K562 (cell line): ENCODE measurements around the gene HINT2. TPM values are rescaled to one million over a fixed set of nuclear protein-coding genes. Genes with fewer than 3 reads are reported as not detected.

Experiments used
- ATAC-seq: fragments of 200-7000 bp; cut with Tn5 transposase; 3 replicates; pipeline ENCODE4 v1.9.1; 2020; ENCODE audit warnings: moderate library complexity
- BruUV-seq: library from RNA; stranded (reverse); fragments of 400-500 nt; replicated peaks from 2 replicates; lab custom pipeline; 2021; lab: Mats Ljungman, UMichigan
- CTCF ChIA-PET: fragments of 300-600 bp; formaldehyde crosslinking; extraction: SDS; loops from one replicate; lab custom pipeline; 2021; ENCODE audit warnings: low intra/inter-chr PET ratio; lab: Yijun Ruan, JAX
- POLR2A ChIA-PET: fragments of 300-600, 350-650 bp; sonication (Branson Sonifier 250); formaldehyde crosslinking; extraction: SDS; loops from one replicate; lab custom pipeline; 2021; ENCODE audit warnings: antibody characterized with exemption, inconsistent platforms; lab: Yijun Ruan, JAX
- DNase-seq, 4 experiments: peaks; one replicate each; pipeline versions ENCODE4 v3.0.0 to v3.0.0-alpha.2; 2011 to 2018; ENCODE audit warnings: low spot score in 3 of 4, mixed read lengths in 3 of 4; ENCODE audit errors: extremely low read depth in 1 of 4
- FAIRE-seq: peaks from 2 replicates; lab custom pipeline; 2011; peaks lifted over from hg19 to GRCh38; lab: Jason Lieb, UNC
- H2AFZ ChIP-seq: 2 replicates; pipeline ENCODE4 v1.6.0; 2011; ENCODE audit warnings: low read depth, low read length, control low read depth, inconsistent platforms
- H3K27ac ChIP-seq: fragments of 200-600 bp; 3 replicates; pipeline ENCODE4 v1.8.0; 2011; ENCODE audit warnings: low read depth, mild to moderate bottlenecking, control low read depth, inconsistent platforms, low read length, moderate library complexity, mixed read lengths; ENCODE audit errors: extremely low read depth
- H3K27me3 ChIP-seq, 2 experiments: fragments of 300-600 bp in 1 of 2; 2 replicates in 1 of 2; 3 replicates in 1 of 2; pipeline versions ENCODE4 v1.6.0 to v1.8.0; 2011; ENCODE audit warnings: inconsistent platforms in 2 of 2, low read length in 2 of 2, mild to moderate bottlenecking in 1 of 2, mixed read lengths in 1 of 2, moderate library complexity in 1 of 2; ENCODE audit not compliant: control insufficient read depth in 2 of 2, insufficient read depth in 2 of 2
- H3K36me3 ChIP-seq: fragments of 300-600 bp; 3 replicates; pipeline ENCODE4 v1.8.0; 2011; ENCODE audit warnings: mild to moderate bottlenecking, low read length, inconsistent platforms; ENCODE audit not compliant: control insufficient read depth, insufficient read depth
- H3K4me1 ChIP-seq, 2 experiments: fragments of 200-600 bp in 1 of 2; replicated peaks in 1 of 2; 2 replicates in 1 of 2; 3 replicates in 1 of 2; pipeline versions ENCODE4 v1.5.1 to v1.8.0; 2011; ENCODE audit warnings: inconsistent platforms in 2 of 2, low read length in 2 of 2, mild to moderate bottlenecking in 1 of 2, mixed read lengths in 1 of 2, moderate library complexity in 1 of 2; ENCODE audit not compliant: control insufficient read depth in 2 of 2, insufficient read depth in 2 of 2
- H3K4me2 ChIP-seq: 2 replicates; pipeline ENCODE4 v1.6.1; 2011; ENCODE audit warnings: low read length, control low read depth, inconsistent platforms, mixed read lengths; ENCODE audit not compliant: insufficient read depth
- H3K4me3 ChIP-seq: fragments of 200-600 bp; sonication (generic), shearing (Covaris generic); 2 replicates; pipeline ENCODE4 v1.5.1; 2016; ENCODE audit warnings: control low read depth, inconsistent platforms
- H3K79me2 ChIP-seq: fragments of 200-600 bp; 3 replicates; pipeline ENCODE4 v1.8.0; 2011; ENCODE audit warnings: low read length, inconsistent platforms; ENCODE audit not compliant: control insufficient read depth, insufficient read depth
- H3K9ac ChIP-seq, 2 experiments: 2 replicates each; pipeline versions ENCODE4 v1.6.0 to v1.6.1; 2011; ENCODE audit warnings: low read depth in 2 of 2, low read length in 2 of 2, control low read depth in 1 of 2, inconsistent platforms in 1 of 2, mild to moderate bottlenecking in 1 of 2, mixed read lengths in 1 of 2; ENCODE audit not compliant: insufficient read depth in 1 of 2
- H3K9me1 ChIP-seq: one replicate; pipeline ENCODE4 v1.6.0; 2011; ENCODE audit warnings: inconsistent platforms, mild to moderate bottlenecking, low read length, moderate library complexity; ENCODE audit not compliant: control insufficient read depth, insufficient read depth
- H3K9me3 ChIP-seq: replicated peaks from 2 replicates; pipeline ENCODE4 v1.5.1; 2011; ENCODE audit warnings: low read depth, low read length, inconsistent platforms; ENCODE audit not compliant: control insufficient read depth, insufficient read depth
- H4K20me1 ChIP-seq: replicated peaks from 2 replicates; pipeline ENCODE4 v1.6.1; 2011; ENCODE audit warnings: low read length, inconsistent platforms, mixed read lengths; ENCODE audit not compliant: control insufficient read depth, insufficient read depth
- CHCHD3 ChIP-seq: fragments of 250-450 bp; sonication (Bioruptor Pico); IDR thresholded peaks from 2 replicates; pipeline ENCODE4 v2.1.2; 2022; ENCODE audit warnings: mild to moderate bottlenecking
- GABPA ChIP-seq: fragments of 200-800 bp; sonication (Bioruptor generic); conservative IDR thresholded peaks from 2 replicates; pipeline ENCODE4 v1.6.1; 2016; ENCODE audit warnings: low read depth, missing genetic modification characterization, missing compliant biosample characterization
- GABPB2 ChIP-seq: fragments of 250-450 bp; sonication (Bioruptor Pico); conservative IDR thresholded peaks from 2 replicates; pipeline ENCODE4 v1.5.1; 2021; ENCODE audit warnings: mild to moderate bottlenecking
- HDAC6 ChIP-seq: IDR thresholded peaks from 2 replicates; pipeline ENCODE4 v1.6.1; 2012; ENCODE audit warnings: low read depth, mild to moderate bottlenecking, control low read depth, inconsistent platforms, low read length, moderate library complexity
- JUNB ChIP-seq: fragments of 450-650 bp; formaldehyde crosslinking; conservative IDR thresholded peaks from 2 replicates; pipeline ENCODE4 v1.4.0; 2020; ENCODE audit warnings: mild to moderate bottlenecking
- MCM5 ChIP-seq: fragments of 450-650 bp; IDR thresholded peaks from 2 replicates; pipeline ENCODE4 v1.6.1; 2016; ENCODE audit warnings: low read depth
- NR1H2 ChIP-seq: sonication (generic); formaldehyde crosslinking; IDR thresholded peaks from 2 replicates; pipeline ENCODE4 v1.4.0; 2020; ENCODE audit warnings: mild to moderate bottlenecking, missing genetic modification reagents
- ZC3H8 ChIP-seq: fragments of 450-650 bp; IDR thresholded peaks from 2 replicates; pipeline ENCODE4 v1.6.1; 2017
- ZNF146 ChIP-seq: IDR thresholded peaks from one replicate; pipeline ENCODE4 v1.6.1; 2018; ENCODE audit warnings: missing compliant biosample characterization; ENCODE audit not compliant: unreplicated experiment
- ZNF551 ChIP-seq: fragments of 250-450 bp; sonication (Bioruptor Pico); IDR thresholded peaks from 2 replicates; pipeline ENCODE4 v1.5.0; 2021; ENCODE audit warnings: mild to moderate bottlenecking, moderate library complexity
- ZNF785 ChIP-seq: fragments of 250-450 bp; sonication (Bioruptor Pico); IDR thresholded peaks from 2 replicates; pipeline ENCODE4 v1.4.0; 2020; ENCODE audit warnings: mild to moderate bottlenecking
- WGBS: fragments of 100-300 bp; shearing (Covaris generic); methylation state at CpG from one replicate; pipeline ENCODE4 v1.1.6; 2016; ENCODE audit warnings: low coverage, mixed read lengths; ENCODE audit not compliant: insufficient coverage; ENCODE audit errors: missing lambda C conversion rate; 5-methylcytosine and 5-hydroxymethylcytosine counted together
- in situ Hi-C: fragments of 300-500 bp; cut with MboI; formaldehyde crosslinking; loops from 4 replicates; pipeline ENCODE4 v1.15.0; 2018; ENCODE audit warnings: inconsistent platforms, mixed read lengths
- intact Hi-C: fragments of 100-400 bp; cut with micrococcal nuclease; formaldehyde crosslinking; loops from 2 replicates; pipeline ENCODE4 v1.14.2; 2022
- polyA plus RNA-seq, 8 experiments: library from polyadenylated mRNA; depleted of rRNA in 4 of 8; stranded (reverse) in 5 of 8; unstranded in 3 of 8; fragments of >200 nt; fragmentation: Nextera tagmentation in 2 of 8; fragmentation: Illumina TruSeq in 1 of 8; extraction: Ambion mirVana in 2 of 8; extraction: Trizol in 1 of 8; gene quantifications; 2 replicates each; pipeline versions ENCODE4 v1.2.1 to v1.2.3, GENCODE V29; 2011 to 2014; ENCODE audit warnings: inconsistent platforms in 1 of 8, missing spikeins in 1 of 8
- total RNA-seq, 7 experiments: library from RNA; depleted of rRNA in 6 of 7; stranded (reverse); fragments of >200 nt in 6 of 7; fragmentation: Illumina TruSeq in 2 of 7; extraction: Trizol in 2 of 7; gene quantifications; 2 replicates each; pipeline versions ENCODE4 v1.2.1 to v1.2.3, GENCODE V29; 2011 to 2021; ENCODE audit warnings: low replicate concordance in 1 of 7
- TF ChIP-seq, protein P1 (sequence below): fragments of 450-650 bp; IDR thresholded peaks from 2 replicates; pipeline ENCODE4 v1.6.1; 2018; ENCODE audit not compliant: partially characterized antibody
- TF ChIP-seq, protein P2 (sequence below): fragments of 450-650 bp; formaldehyde crosslinking; conservative IDR thresholded peaks from 2 replicates; pipeline ENCODE4 v1.4.0; 2022; ENCODE audit warnings: mild to moderate bottlenecking, missing genetic modification characterization
- TF ChIP-seq, protein P3 (sequence below): sonication (generic); formaldehyde crosslinking; IDR thresholded peaks from 2 replicates; pipeline ENCODE4 v1.8.1; 2023; ENCODE audit warnings: mild to moderate bottlenecking, missing genetic modification reagents

HINT2 gene
- total and polyA plus RNA-seq, 9 of the 15 experiments (the other 6 are each of a cell fraction or from before 2014, with no cell fraction given), result 5.6 to 44.1 (median 27.9) TPM

DNA sequence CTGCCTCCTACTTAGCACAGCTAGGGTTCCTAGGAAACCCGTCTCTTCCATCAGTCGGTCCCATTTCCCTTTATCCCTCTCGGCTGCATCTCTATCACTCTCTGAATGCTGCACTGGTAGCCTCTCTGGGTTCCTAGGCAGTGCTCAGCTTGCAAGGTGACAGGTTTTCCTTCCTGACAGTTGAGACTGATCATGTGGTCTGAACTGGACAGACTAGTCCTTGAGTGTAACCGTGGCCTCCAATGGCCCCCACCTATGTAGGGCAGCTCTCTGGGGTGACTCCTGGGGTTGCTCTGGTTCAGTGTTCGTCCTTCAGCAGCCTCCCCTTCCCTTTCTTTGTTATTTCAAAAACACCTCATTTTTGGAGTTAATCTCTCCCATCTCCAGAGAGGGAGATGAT lies 18.0 kb upstream of the HINT2 start:
- H3K36me3 ChIP-seq, result no peaks in the 10 kb centered on the region
- no peak overlapping the region for H3K4me3 ChIP-seq
- no peaks in the 10 kb centered on the region for H3K9me3 ChIP-seq
- intact Hi-C loops, result no loop called here
- no peak overlapping the region for H2AFZ ChIP-seq
- H3K9me1 ChIP-seq, result no peaks in the 10 kb centered on the region
- no TSS peak for BruUV-seq
- H3K27ac ChIP-seq, result no peak overlapping the region
- H4K20me1 ChIP-seq, result no peaks in the 10 kb centered on the region
- FAIRE-seq (no peak), DNase-seq (no peak), ATAC-seq (no peak)
- H3K27me3 ChIP-seq, result no peaks in the 10 kb centered on the region
- 30% methylated on average over 4 of the region's 5 CpGs for WGBS
- no peak overlapping the region for H3K4me2 ChIP-seq
- ChIA-PET POLR2A (interaction anchor here (0.5 to 1.0 kb wide), 5 partner anchors 12 to 298 kb away, joined by 3 read pairs; no protein-coding TSS in a partner anchor), CTCF (no interaction called here)
- H3K79me2 ChIP-seq, result no peaks in the 10 kb centered on the region
- in situ Hi-C loops, result no loop called here
- no peak overlapping the region for H3K9ac ChIP-seq
- peaks cover 7 to 18% of the 10 kb centered on the region in 2 experiments; a peak in 4 of 5 replicates for H3K4me1 ChIP-seq
- TF ChIP-seq ZC3H8, result no peak
- no peak for TF ChIP-seq MCM5
- TF ChIP-seq CHCHD3 (CRISPR knock-in tag), result no peak
- TF ChIP-seq, protein P1, sequence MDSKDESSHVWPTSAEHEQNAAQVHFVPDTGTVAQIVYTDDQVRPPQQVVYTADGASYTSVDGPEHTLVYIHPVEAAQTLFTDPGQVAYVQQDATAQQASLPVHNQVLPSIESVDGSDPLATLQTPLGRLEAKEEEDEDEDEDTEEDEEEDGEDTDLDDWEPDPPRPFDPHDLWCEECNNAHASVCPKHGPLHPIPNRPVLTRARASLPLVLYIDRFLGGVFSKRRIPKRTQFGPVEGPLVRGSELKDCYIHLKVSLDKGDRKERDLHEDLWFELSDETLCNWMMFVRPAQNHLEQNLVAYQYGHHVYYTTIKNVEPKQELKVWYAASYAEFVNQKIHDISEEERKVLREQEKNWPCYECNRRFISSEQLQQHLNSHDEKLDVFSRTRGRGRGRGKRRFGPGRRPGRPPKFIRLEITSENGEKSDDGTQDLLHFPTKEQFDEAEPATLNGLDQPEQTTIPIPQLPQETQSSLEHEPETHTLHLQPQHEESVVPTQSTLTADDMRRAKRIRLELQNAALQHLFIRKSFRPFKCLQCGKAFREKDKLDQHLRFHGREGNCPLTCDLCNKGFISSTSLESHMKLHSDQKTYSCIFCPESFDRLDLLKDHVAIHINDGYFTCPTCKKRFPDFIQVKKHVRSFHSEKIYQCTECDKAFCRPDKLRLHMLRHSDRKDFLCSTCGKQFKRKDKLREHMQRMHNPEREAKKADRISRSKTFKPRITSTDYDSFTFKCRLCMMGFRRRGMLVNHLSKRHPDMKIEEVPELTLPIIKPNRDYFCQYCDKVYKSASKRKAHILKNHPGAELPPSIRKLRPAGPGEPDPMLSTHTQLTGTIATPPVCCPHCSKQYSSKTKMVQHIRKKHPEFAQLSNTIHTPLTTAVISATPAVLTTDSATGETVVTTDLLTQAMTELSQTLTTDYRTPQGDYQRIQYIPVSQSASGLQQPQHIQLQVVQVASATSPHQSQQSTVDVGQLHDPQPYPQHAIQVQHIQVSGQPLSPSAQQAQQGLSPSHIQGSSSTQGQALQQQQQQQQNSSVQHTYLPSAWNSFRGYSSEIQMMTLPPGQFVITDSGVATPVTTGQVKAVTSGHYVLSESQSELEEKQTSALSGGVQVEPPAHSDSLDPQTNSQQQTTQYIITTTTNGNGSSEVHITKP, result no peak
- no peak for TF ChIP-seq ZNF785 (CRISPR knock-in tag)
- TF ChIP-seq, protein P2, sequence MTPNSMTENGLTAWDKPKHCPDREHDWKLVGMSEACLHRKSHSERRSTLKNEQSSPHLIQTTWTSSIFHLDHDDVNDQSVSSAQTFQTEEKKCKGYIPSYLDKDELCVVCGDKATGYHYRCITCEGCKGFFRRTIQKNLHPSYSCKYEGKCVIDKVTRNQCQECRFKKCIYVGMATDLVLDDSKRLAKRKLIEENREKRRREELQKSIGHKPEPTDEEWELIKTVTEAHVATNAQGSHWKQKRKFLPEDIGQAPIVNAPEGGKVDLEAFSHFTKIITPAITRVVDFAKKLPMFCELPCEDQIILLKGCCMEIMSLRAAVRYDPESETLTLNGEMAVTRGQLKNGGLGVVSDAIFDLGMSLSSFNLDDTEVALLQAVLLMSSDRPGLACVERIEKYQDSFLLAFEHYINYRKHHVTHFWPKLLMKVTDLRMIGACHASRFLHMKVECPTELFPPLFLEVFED (CRISPR knock-in tag), result no peak
- no peak for TF ChIP-seq JUNB
- TF ChIP-seq GABPA, result no peak
- no peak for TF ChIP-seq ZNF146
- TF ChIP-seq GABPB2 (CRISPR knock-in tag), result no peak
- TF ChIP-seq ZNF551 (CRISPR knock-in tag), result no peak
- TF ChIP-seq, protein P3, sequence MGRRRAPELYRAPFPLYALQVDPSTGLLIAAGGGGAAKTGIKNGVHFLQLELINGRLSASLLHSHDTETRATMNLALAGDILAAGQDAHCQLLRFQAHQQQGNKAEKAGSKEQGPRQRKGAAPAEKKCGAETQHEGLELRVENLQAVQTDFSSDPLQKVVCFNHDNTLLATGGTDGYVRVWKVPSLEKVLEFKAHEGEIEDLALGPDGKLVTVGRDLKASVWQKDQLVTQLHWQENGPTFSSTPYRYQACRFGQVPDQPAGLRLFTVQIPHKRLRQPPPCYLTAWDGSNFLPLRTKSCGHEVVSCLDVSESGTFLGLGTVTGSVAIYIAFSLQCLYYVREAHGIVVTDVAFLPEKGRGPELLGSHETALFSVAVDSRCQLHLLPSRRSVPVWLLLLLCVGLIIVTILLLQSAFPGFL (CRISPR knock-in tag), result no peak
- TF ChIP-seq HDAC6, result no peak
- TF ChIP-seq NR1H2 (CRISPR knock-in tag), result no peak
